Fibroblast of lung (primary cell): ENCODE results near the gene COLEC12. TPM values are rescaled to one million over a fixed set of nuclear protein-coding genes. Genes with fewer than 3 reads are reported as not detected.

Experiments
- DNase-seq, 2 donors: peaks; one replicate each; pipeline versions ENCODE4 v3.0.0 to v3.0.0-alpha.2; 2010; ENCODE audit warnings: low read depth in 2 of 2
- H2AFZ ChIP-seq: 2 replicates; pipeline ENCODE4 v1.5.1; 2012; ENCODE audit warnings: low read length, control low read depth, inconsistent platforms
- H3K27ac ChIP-seq: 2 replicates; pipeline ENCODE4 v1.5.1; 2011; ENCODE audit warnings: low read length, control low read depth; ENCODE audit not compliant: insufficient read depth
- H3K27me3 ChIP-seq: 2 replicates; pipeline ENCODE4 v1.5.1; 2011; ENCODE audit warnings: mild to moderate bottlenecking, low read length; ENCODE audit not compliant: control insufficient read depth, insufficient read depth
- H3K36me3 ChIP-seq: 2 replicates; pipeline ENCODE4 v1.5.1; 2011; ENCODE audit warnings: low read length; ENCODE audit not compliant: control insufficient read depth, insufficient read depth
- H3K4me1 ChIP-seq: 2 replicates; pipeline ENCODE4 v1.5.1; 2011; ENCODE audit warnings: low read length; ENCODE audit not compliant: control insufficient read depth, insufficient read depth; ENCODE audit errors: extremely low read depth
- H3K4me2 ChIP-seq: 2 replicates; pipeline ENCODE4 v1.5.1; 2011; ENCODE audit warnings: low read length, control low read depth; ENCODE audit not compliant: insufficient read depth; ENCODE audit errors: extremely low read depth
- H3K4me3 ChIP-seq, 4 experiments: fragments of 200-600 bp in 1 of 4; sonication (generic) in 1 of 4; replicated peaks in 1 of 4; 2 replicates each; pipeline ENCODE4 v1.5.1; 2011 to 2016; ENCODE audit warnings: low read length in 4 of 4, low read depth in 3 of 4, mild to moderate bottlenecking in 3 of 4, control low read depth in 2 of 4, inconsistent platforms in 1 of 4, mixed read lengths in 1 of 4; ENCODE audit not compliant: insufficient read depth in 1 of 4; ENCODE audit errors: control extremely low read depth in 1 of 4
- H3K79me2 ChIP-seq: 2 replicates; pipeline ENCODE4 v1.5.1; 2012; ENCODE audit warnings: mild to moderate bottlenecking, low read length, inconsistent platforms; ENCODE audit not compliant: control insufficient read depth, insufficient read depth
- H3K9ac ChIP-seq: 2 replicates; pipeline ENCODE4 v1.5.1; 2011; ENCODE audit warnings: mild to moderate bottlenecking, low read length, control low read depth; ENCODE audit not compliant: insufficient read depth
- H3K9me3 ChIP-seq: 2 replicates; pipeline ENCODE4 v1.5.1; 2012; ENCODE audit warnings: low read depth, low read length; ENCODE audit not compliant: control insufficient read depth, insufficient read depth
- H4K20me1 ChIP-seq: 2 replicates; pipeline ENCODE4 v1.5.1; 2011; ENCODE audit warnings: low read length; ENCODE audit not compliant: control insufficient read depth, insufficient read depth; ENCODE audit errors: extremely low read depth
- CTCF ChIP-seq, 2 donors: IDR thresholded peaks in 1 of 2; conservative IDR thresholded peaks in 1 of 2; 1 replicate in 1 of 2; 2 replicates in 1 of 2; pipeline ENCODE4 v1.5.1; 2011 to 2012; ENCODE audit warnings: low read length in 2 of 2, control low read depth in 1 of 2, inconsistent platforms in 1 of 2, low read depth in 1 of 2, mild to moderate bottlenecking in 1 of 2
- EZH2 ChIP-seq: IDR thresholded peaks from 2 replicates; pipeline ENCODE4 v1.5.1; 2012; ENCODE audit warnings: low read length, control low read depth, mild to moderate bottlenecking; ENCODE audit errors: missing control alignments
- polyA plus RNA-seq, 2 donors: library from polyadenylated mRNA; depleted of rRNA in 1 of 2; stranded (reverse) in 1 of 2; unstranded in 1 of 2; fragments of >200 nt; gene quantifications; 2 replicates each; pipeline ENCODE4 v1.2.1, GENCODE V29; 2011 to 2012; ENCODE audit warnings: missing spikeins in 1 of 2
- total RNA-seq: library from RNA; depleted of rRNA; stranded (reverse); fragments of >200 nt; gene quantifications from 2 replicates; pipeline ENCODE4 v1.2.1, GENCODE V29; 2014

COLEC12 gene
- total and polyA plus RNA-seq, 2 donors (not counting 1 experiment from before 2014, with no cell fraction given) = 20.0 to 24.8 TPM

GRCh38 chr18:274313-274712 is 226.2 kb downstream of the COLEC12 start:
- DNase-seq = no peak
- Histone ChIP-seq H3K27ac (no peak overlapping the region), H3K79me2 (no peaks in the 10 kb centered on the region), H4K20me1 (no peaks in the 10 kb centered on the region), H3K4me2 (no peak overlapping the region), H3K9me3 (no peaks in the 10 kb centered on the region), H2AFZ (no peak overlapping the region), H3K4me1 (no peaks in the 10 kb centered on the region), H3K27me3 (no peaks in the 10 kb centered on the region), H3K9ac (no peak overlapping the region), H3K36me3 (no peaks in the 10 kb centered on the region), H3K4me3 (no peak overlapping the region)
- TF ChIP-seq EZH2 (no peak), CTCF (conservative IDR thresholded peaks at IDR 0.05 in 1 of 2, IDR thresholded peaks at IDR 0.05 in 1 of 2; ENCODE audit: low read depth in 1 of 2, low read length in 2 of 2) (no peak)

- TF ChIP-seq CTCF (conservative IDR thresholded peaks at IDR 0.05 in 1 of 2, IDR thresholded peaks at IDR 0.05 in 1 of 2; ENCODE audit: low read depth in 1 of 2, low read length in 2 of 2) = no peak
- no peak for DNase-seq
- H3K36me3 ChIP-seq = no peaks in the 10 kb centered on the region
Measured at GRCh38 chr18:273525-273924, 227.0 kb downstream of the COLEC12 start.

GRCh38 chr18:272650-273049 is 227.9 kb downstream of the COLEC12 start:
- DNase-seq = no peak
- H3K27me3 ChIP-seq = no peaks in the 10 kb centered on the region
- no peak overlapping the region for H2AFZ ChIP-seq
- H3K36me3 ChIP-seq = no peaks in the 10 kb centered on the region
- no peak for TF ChIP-seq CTCF (conservative IDR thresholded peaks at IDR 0.05 in 1 of 2, IDR thresholded peaks at IDR 0.05 in 1 of 2; ENCODE audit: low read depth in 1 of 2, low read length in 2 of 2)
- TF ChIP-seq EZH2 = no peak
- no peaks in the 10 kb centered on the region for H3K9me3 ChIP-seq
- no peak overlapping the region for H3K27ac ChIP-seq
- no peak overlapping the region for H3K4me3 ChIP-seq
- peaks cover under 1% of the 10 kb centered on the region for H3K79me2 ChIP-seq
- no peaks in the 10 kb centered on the region for H3K4me1 ChIP-seq
- H3K9ac ChIP-seq = no peak overlapping the region
- H4K20me1 ChIP-seq = no peaks in the 10 kb centered on the region
- no peak overlapping the region for H3K4me2 ChIP-seq

More at GRCh38 chr18:273525-273924, 227.0 kb downstream of the COLEC12 start:
- H2AFZ ChIP-seq = no peak overlapping the region
- no peaks in the 10 kb centered on the region for H3K27me3 ChIP-seq
- no peaks in the 10 kb centered on the region for H3K79me2 ChIP-seq
- no peak overlapping the region for H3K9ac ChIP-seq
- no peaks in the 10 kb centered on the region for H3K9me3 ChIP-seq
- no peaks in the 10 kb centered on the region for H3K4me1 ChIP-seq
- no peaks in the 10 kb centered on the region for H4K20me1 ChIP-seq
- H3K27ac ChIP-seq = no peak overlapping the region
- H3K4me3 ChIP-seq = no peak overlapping the region
- no peak overlapping the region for H3K4me2 ChIP-seq
